Esophagus squamous epithelium (tissue), 5 donors: ENCODE results near the gene SPDL1. TPM values are rescaled to one million over a fixed set of nuclear protein-coding genes. Genes with fewer than 3 reads are reported as not detected.

Experiments
- DNase-seq: peaks from one replicate; lab custom pipeline; 2025; lab: John Stamatoyannopoulos, UW
- H3K27ac ChIP-seq, 4 donors: fragments of 200-600 bp; sonication (generic); one replicate each; pipeline ENCODE4 v1.5.1; 2016 to 2019; ENCODE audit warnings: mild to moderate bottlenecking in 1 of 4
- H3K27me3 ChIP-seq, 4 donors: fragments of 200-600 bp; sonication (generic); 1 replicate in 3 of 4; 2 replicates in 1 of 4; pipeline versions ENCODE4 v1.5.1 to v1.6.0; 2017 to 2021; ENCODE audit warnings: antibody characterized with exemption in 1 of 4
- H3K36me3 ChIP-seq, 3 donors: fragments of 200-600 bp; sonication (generic); one replicate each; pipeline ENCODE4 v1.5.1; 2016 to 2019
- H3K4me1 ChIP-seq, 3 donors: fragments of 200-600 bp; sonication (generic); one replicate each; pipeline ENCODE4 v1.5.1; 2017 to 2019
- H3K4me3 ChIP-seq, 4 donors: fragments of 200-600 bp; sonication (generic); 1 replicate in 3 of 4; 2 replicates in 1 of 4; pipeline ENCODE4 v1.5.1; 2016 to 2019; ENCODE audit warnings: mild to moderate bottlenecking in 2 of 4, moderate library complexity in 1 of 4
- H3K9me3 ChIP-seq, 3 donors: fragments of 200-600 bp; sonication (generic); one replicate each; pipeline ENCODE4 v1.5.1; 2016 to 2019
- CTCF ChIP-seq, 6 experiments: fragments of 450-650 bp in 4 of 6; fragments of 200-600 bp in 2 of 6; sonication (generic) in 2 of 6; IDR thresholded peaks; one replicate each; pipeline ENCODE4 v1.5.1; 2016 to 2019; ENCODE audit warnings: antibody characterized with exemption in 6 of 6, mild to moderate bottlenecking in 4 of 6, moderate library complexity in 4 of 6
- POLR2A ChIP-seq, 4 donors: fragments of 450-650 bp; IDR thresholded peaks; one replicate each; pipeline ENCODE4 v1.6.1; 2017; ENCODE audit warnings: antibody characterized with exemption in 4 of 4, mild to moderate bottlenecking in 4 of 4, moderate library complexity in 3 of 4
- WGBS, 2 donors: methylation state at CpG; one replicate each; pipeline ENCODE4 v1.1.5; 2018; 5-methylcytosine and 5-hydroxymethylcytosine counted together
- intact Hi-C: fragments of 100-400 bp; cut with DNase I; formaldehyde crosslinking; loops from one replicate; pipeline ENCODE4 v1.15.0; 2022
- total RNA-seq, 4 donors: library from RNA; depleted of rRNA; stranded (reverse); fragments of >200 nt; gene quantifications; one replicate each; pipeline ENCODE4 v1.1.0, GENCODE V29; 2016
- donor health status: DM: yes; HTN: yes; CAD: no.

Gene SPDL1
- total RNA-seq, 4 donors from 2014 or later, result 4.9 to 26.1 (median 11.2) TPM

- H3K4me3 ChIP-seq, result no peak overlapping the region
- no peak for TF ChIP-seq POLR2A (IDR thresholded peaks at IDR 0.05)
- peak in 4 of 6 experiments; percentile 29 to 52 (median 31) for TF ChIP-seq CTCF (IDR thresholded peaks at IDR 0.05)
- H3K36me3 ChIP-seq, result no peaks in the 10 kb centered on the region
- H3K4me1 ChIP-seq, result peaks cover 0 to 37% (median 9%) of the 10 kb centered on the region in 3 donors
- no peak overlapping the region for H3K27ac ChIP-seq
- H3K27me3 ChIP-seq, result peaks cover 0 to 51% (median 0%) of the 10 kb centered on the region in 4 donors
- H3K9me3 ChIP-seq, result no peaks in the 10 kb centered on the region
- intact Hi-C loops, result no loop called here
- no peak for DNase-seq
- WGBS, 2 donors, result 12 to 25% methylated on average over 1 of the region's 1 CpG
These were observed 5.6 kb upstream of the SPDL1 start for GRCh38 chr5:169577951-169578350.

GRCh38 chr5:169580964-169581363 lies 2.6 kb upstream of the SPDL1 start:
- peaks cover 0 to 53% (median 14%) of the 10 kb centered on the region in 3 donors for H3K4me1 ChIP-seq
- no peak for DNase-seq
- no peak overlapping the region for H3K4me3 ChIP-seq
- peak overlapping the region in 2 of 4 donors; percentile 45 to 51 for H3K27ac ChIP-seq
- peaks cover 0 to 21% (median 0%) of the 10 kb centered on the region in 4 donors for H3K27me3 ChIP-seq
- intact Hi-C loops, result no loop called here
- TF ChIP-seq POLR2A (IDR thresholded peaks at IDR 0.05) (no peak), CTCF (IDR thresholded peaks at IDR 0.05) (no peak)
- H3K9me3 ChIP-seq, result no peaks in the 10 kb centered on the region
- H3K36me3 ChIP-seq, result no peaks in the 10 kb centered on the region
- WGBS, 2 donors, result 32% methylated on average over 5 of the region's 5 CpGs

DNA sequence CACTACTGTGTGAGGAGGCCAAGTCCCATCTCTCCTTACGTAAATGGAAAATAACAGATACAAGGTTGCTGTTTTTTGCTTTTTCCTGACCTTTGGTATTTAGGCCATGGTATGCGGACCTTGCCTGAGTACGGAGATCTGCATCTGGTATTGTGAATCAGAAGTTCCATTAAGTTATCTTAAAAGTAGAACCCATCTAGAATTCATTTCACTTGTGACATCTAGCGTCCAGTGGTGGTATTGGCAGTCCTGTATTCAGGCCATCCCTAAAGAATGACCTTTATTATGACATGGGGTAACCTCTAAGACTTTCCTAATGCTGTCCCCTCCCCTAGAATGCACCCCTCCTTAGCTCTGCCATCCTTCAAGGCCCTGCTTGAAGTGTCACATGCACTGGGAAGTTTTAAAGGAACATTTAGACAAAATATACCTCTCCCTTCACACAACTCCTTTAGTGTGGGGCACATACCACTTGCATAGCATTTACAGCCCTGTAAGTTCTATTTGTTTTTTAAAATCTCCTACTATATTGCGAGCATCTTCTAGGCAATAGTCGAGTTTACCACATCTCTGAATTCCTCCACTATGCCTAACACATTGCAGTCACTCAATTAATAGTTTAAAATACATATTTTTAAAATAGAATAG lies 1.9 kb upstream of the SPDL1 start:
- intact Hi-C loops, result no loop called here
- no peaks in the 10 kb centered on the region for H3K9me3 ChIP-seq
- peaks cover 0 to 14% (median 0%) of the 10 kb centered on the region in 4 donors for H3K27me3 ChIP-seq
- H3K27ac ChIP-seq, result peak overlapping the region in 3 of 4 donors; percentile 45 to 68 (median 51)
- H3K36me3 ChIP-seq, result no peaks in the 10 kb centered on the region
- no peak overlapping the region for H3K4me3 ChIP-seq
- peaks cover 0 to 53% (median 14%) of the 10 kb centered on the region in 3 donors for H3K4me1 ChIP-seq
- DNase-seq, result no peak
- no peak for TF ChIP-seq POLR2A (IDR thresholded peaks at IDR 0.05)
- TF ChIP-seq CTCF (IDR thresholded peaks at IDR 0.05), result peak in 5 of 6 experiments; percentile 68 to 82 (median 77)
- WGBS, 2 donors, result 14 to 19% methylated on average over 6 of the region's 6 CpGs

- WGBS, 2 donors, result 6 to 8% methylated on average over 7 of the region's 7 CpGs
- H3K9me3 ChIP-seq, result no peaks in the 10 kb centered on the region
- peaks cover 0 to under 1% (median 0%) of the 10 kb centered on the region in 4 donors for H3K27me3 ChIP-seq
- peak overlapping the region; percentile 61 to 93 (median 84) for H3K4me3 ChIP-seq
- TF ChIP-seq CTCF (IDR thresholded peaks at IDR 0.05), result no peak
- no peak for TF ChIP-seq POLR2A (IDR thresholded peaks at IDR 0.05)
- no peaks in the 10 kb centered on the region for H3K36me3 ChIP-seq
- intact Hi-C loops, result no loop called here
- peak overlapping the region; percentile 51 to 92 (median 83) for H3K27ac ChIP-seq
- DNase-seq, result no peak
- H3K4me1 ChIP-seq, result peaks cover 0 to 45% (median 14%) of the 10 kb centered on the region in 3 donors
These were observed 511 bp upstream of the SPDL1 start for GRCh38 chr5:169583101-169583423.

DNA sequence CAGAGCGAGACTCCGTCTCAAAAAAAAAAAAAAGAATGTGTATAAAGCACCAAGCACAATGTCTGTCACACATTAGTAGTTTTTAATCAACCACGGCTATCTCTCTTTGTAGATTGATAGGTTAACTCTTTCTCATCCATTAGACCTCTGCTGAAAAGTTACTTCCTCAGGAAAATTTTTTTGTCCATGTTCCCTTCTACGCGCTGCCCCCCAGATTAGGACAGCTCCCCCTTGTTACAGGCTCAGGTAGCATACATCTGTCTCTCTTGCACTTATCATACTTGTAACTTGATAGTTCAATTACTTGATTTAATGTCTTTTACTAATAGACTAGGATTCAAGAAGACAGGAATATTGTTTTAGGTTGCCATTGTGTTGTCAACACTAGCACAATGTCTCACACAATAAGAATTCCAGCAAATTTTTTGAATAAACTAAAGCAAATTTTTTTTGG lies 1.5 kb downstream of the SPDL1 start:
- Histone ChIP-seq H3K4me1 (peaks cover 0 to 42% (median 14%) of the 10 kb centered on the region in 3 donors), H3K36me3 (peaks cover 0 to 18% (median 0%) of the 10 kb centered on the region in 3 donors), H3K27ac (no peak overlapping the region), H3K27me3 (no peaks in the 10 kb centered on the region), H3K9me3 (no peaks in the 10 kb centered on the region), H3K4me3 (peak overlapping the region in 1 of 4 donors; percentile 82)
- no peak for DNase-seq
- TF ChIP-seq POLR2A (IDR thresholded peaks at IDR 0.05) (no peak), CTCF (IDR thresholded peaks at IDR 0.05) (no peak)
- intact Hi-C loops, result no loop called here
- WGBS, 2 donors, result 74 to 76% methylated on average over 5 of the region's 5 CpGs
